Esophagus squamous epithelium (tissue), 5 donors: ENCODE measurements around the gene SLC41A3. TPM values are rescaled to one million over a fixed set of nuclear protein-coding genes. Genes with fewer than 3 reads are reported as not detected.

Source experiments
- DNase-seq: peaks from one replicate; lab custom pipeline; 2025; lab: John Stamatoyannopoulos, UW
- H3K27ac ChIP-seq, 4 donors: fragments of 200-600 bp; sonication (generic); one replicate each; pipeline ENCODE4 v1.5.1; 2016 to 2019; ENCODE audit warnings: mild to moderate bottlenecking in 1 of 4
- H3K27me3 ChIP-seq, 4 donors: fragments of 200-600 bp; sonication (generic); 1 replicate in 3 of 4; 2 replicates in 1 of 4; pipeline versions ENCODE4 v1.5.1 to v1.6.0; 2017 to 2021; ENCODE audit warnings: antibody characterized with exemption in 1 of 4
- H3K36me3 ChIP-seq, 3 donors: fragments of 200-600 bp; sonication (generic); one replicate each; pipeline ENCODE4 v1.5.1; 2016 to 2019
- H3K4me1 ChIP-seq, 3 donors: fragments of 200-600 bp; sonication (generic); one replicate each; pipeline ENCODE4 v1.5.1; 2017 to 2019
- H3K4me3 ChIP-seq, 4 donors: fragments of 200-600 bp; sonication (generic); 1 replicate in 3 of 4; 2 replicates in 1 of 4; pipeline ENCODE4 v1.5.1; 2016 to 2019; ENCODE audit warnings: mild to moderate bottlenecking in 2 of 4, moderate library complexity in 1 of 4
- H3K9me3 ChIP-seq, 3 donors: fragments of 200-600 bp; sonication (generic); one replicate each; pipeline ENCODE4 v1.5.1; 2016 to 2019
- POLR2A ChIP-seq, 4 donors: fragments of 450-650 bp; IDR thresholded peaks; one replicate each; pipeline ENCODE4 v1.6.1; 2017; ENCODE audit warnings: antibody characterized with exemption in 4 of 4, mild to moderate bottlenecking in 4 of 4, moderate library complexity in 3 of 4
- WGBS, 2 donors: methylation state at CpG; one replicate each; pipeline ENCODE4 v1.1.5; 2018; 5-methylcytosine and 5-hydroxymethylcytosine counted together
- intact Hi-C: fragments of 100-400 bp; cut with DNase I; formaldehyde crosslinking; loops from one replicate; pipeline ENCODE4 v1.15.0; 2022
- total RNA-seq, 4 donors: library from RNA; depleted of rRNA; stranded (reverse); fragments of >200 nt; gene quantifications; one replicate each; pipeline ENCODE4 v1.1.0, GENCODE V29; 2016
- TF ChIP-seq, protein P1 (sequence below), 6 experiments: fragments of 450-650 bp in 4 of 6; fragments of 200-600 bp in 2 of 6; sonication (generic) in 2 of 6; IDR thresholded peaks; one replicate each; pipeline ENCODE4 v1.5.1; 2016 to 2019; ENCODE audit warnings: antibody characterized with exemption in 6 of 6, mild to moderate bottlenecking in 4 of 6, moderate library complexity in 4 of 6
- donor health status: DM: yes; HTN: yes; CAD: no.

Gene SLC41A3
- total RNA-seq, 4 donors from 2014 or later: 17.7 to 46.5 (median 20.4) TPM

- intact Hi-C loops: no loop called here
- WGBS, 2 donors: 100% methylated on average over 2 to 3 of the region's 5 CpGs
Observed at GRCh38 chr3:126019683-126020082, 64.2 kb downstream of the SLC41A3 start.

GRCh38 chr3:126018995-126019394, 64.9 kb downstream of the SLC41A3 start:
- WGBS, 2 donors: 88 to 89% methylated on average over 7 of the region's 7 CpGs
- intact Hi-C loops: no loop called here
- H3K9me3 ChIP-seq: no peaks in the 10 kb centered on the region
- no peak overlapping the region for H3K27ac ChIP-seq
- H3K4me1 ChIP-seq: peaks cover 0 to 9% (median 6%) of the 10 kb centered on the region in 3 donors
- H3K36me3 ChIP-seq: peaks cover 0 to 57% (median 0%) of the 10 kb centered on the region in 3 donors
- no peak overlapping the region for H3K4me3 ChIP-seq
- TF ChIP-seq POLR2A (IDR thresholded peaks at IDR 0.05): no peak
- TF ChIP-seq, protein P1, sequence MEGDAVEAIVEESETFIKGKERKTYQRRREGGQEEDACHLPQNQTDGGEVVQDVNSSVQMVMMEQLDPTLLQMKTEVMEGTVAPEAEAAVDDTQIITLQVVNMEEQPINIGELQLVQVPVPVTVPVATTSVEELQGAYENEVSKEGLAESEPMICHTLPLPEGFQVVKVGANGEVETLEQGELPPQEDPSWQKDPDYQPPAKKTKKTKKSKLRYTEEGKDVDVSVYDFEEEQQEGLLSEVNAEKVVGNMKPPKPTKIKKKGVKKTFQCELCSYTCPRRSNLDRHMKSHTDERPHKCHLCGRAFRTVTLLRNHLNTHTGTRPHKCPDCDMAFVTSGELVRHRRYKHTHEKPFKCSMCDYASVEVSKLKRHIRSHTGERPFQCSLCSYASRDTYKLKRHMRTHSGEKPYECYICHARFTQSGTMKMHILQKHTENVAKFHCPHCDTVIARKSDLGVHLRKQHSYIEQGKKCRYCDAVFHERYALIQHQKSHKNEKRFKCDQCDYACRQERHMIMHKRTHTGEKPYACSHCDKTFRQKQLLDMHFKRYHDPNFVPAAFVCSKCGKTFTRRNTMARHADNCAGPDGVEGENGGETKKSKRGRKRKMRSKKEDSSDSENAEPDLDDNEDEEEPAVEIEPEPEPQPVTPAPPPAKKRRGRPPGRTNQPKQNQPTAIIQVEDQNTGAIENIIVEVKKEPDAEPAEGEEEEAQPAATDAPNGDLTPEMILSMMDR (IDR thresholded peaks at IDR 0.05): no peak
- DNase-seq: no peak
- H3K27me3 ChIP-seq: no peaks in the 10 kb centered on the region

More at GRCh38 chr3:126019683-126020082, 64.2 kb downstream of the SLC41A3 start:
- no peaks in the 10 kb centered on the region for H3K9me3 ChIP-seq
- no peak overlapping the region for H3K27ac ChIP-seq
- H3K36me3 ChIP-seq: peaks cover 0 to 57% (median 0%) of the 10 kb centered on the region in 3 donors
- peaks cover 0 to 2% (median 0%) of the 10 kb centered on the region in 3 donors for H3K4me1 ChIP-seq
- no peak for DNase-seq
- TF ChIP-seq, protein P1 (IDR thresholded peaks at IDR 0.05): no peak
- TF ChIP-seq POLR2A (IDR thresholded peaks at IDR 0.05): no peak
- H3K27me3 ChIP-seq: no peaks in the 10 kb centered on the region
- H3K4me3 ChIP-seq: no peak overlapping the region

GRCh38 chr3:126018545-126018944, 65.4 kb downstream of the SLC41A3 start:
- 42 to 45% methylated on average over 1 of the region's 1 CpG for WGBS, 2 donors
- Histone ChIP-seq H3K27ac (no peak overlapping the region), H3K36me3 (peaks cover 0 to 56% (median 0%) of the 10 kb centered on the region in 3 donors), H3K4me1 (peaks cover 0 to 11% (median 6%) of the 10 kb centered on the region in 3 donors), H3K4me3 (no peak overlapping the region), H3K9me3 (no peaks in the 10 kb centered on the region), H3K27me3 (no peaks in the 10 kb centered on the region)
- no peak for DNase-seq
- intact Hi-C loops: no loop called here
- TF ChIP-seq POLR2A (IDR thresholded peaks at IDR 0.05): no peak
- TF ChIP-seq, protein P1 (IDR thresholded peaks at IDR 0.05): no peak

DNA sequence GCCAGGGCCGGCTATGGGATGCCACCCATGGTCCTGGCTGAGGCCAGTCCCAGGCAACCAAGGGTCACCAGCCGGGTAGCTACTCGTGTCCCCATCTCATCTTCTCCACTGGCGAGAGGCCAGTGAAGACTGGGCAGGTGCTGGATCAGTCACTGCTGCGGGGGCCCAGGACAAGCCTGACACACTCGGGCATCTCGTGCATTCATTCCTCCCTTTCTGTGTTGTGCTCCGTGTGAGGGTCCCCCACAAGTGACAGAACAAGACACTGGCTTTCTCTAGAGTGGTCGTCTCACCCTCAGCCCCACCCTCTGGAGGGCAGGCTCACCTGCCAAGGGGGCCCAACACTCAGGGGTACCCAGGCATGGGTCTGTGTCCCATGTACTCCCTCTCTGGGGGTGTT, 66.6 kb downstream of the SLC41A3 start:
- TF ChIP-seq, protein P1 (IDR thresholded peaks at IDR 0.05): no peak
- no peak for TF ChIP-seq POLR2A (IDR thresholded peaks at IDR 0.05)
- 83 to 95% methylated on average over 1 to 8 of the region's 9 CpGs for WGBS, 2 donors
- Histone ChIP-seq H3K4me3 (no peak overlapping the region), H3K27me3 (no peaks in the 10 kb centered on the region), H3K4me1 (peaks cover 0 to 11% (median 6%) of the 10 kb centered on the region in 3 donors), H3K9me3 (no peaks in the 10 kb centered on the region), H3K27ac (no peak overlapping the region), H3K36me3 (peaks cover 0 to 56% (median 0%) of the 10 kb centered on the region in 3 donors)
- intact Hi-C loops: no loop called here
- DNase-seq: no peak

DNA sequence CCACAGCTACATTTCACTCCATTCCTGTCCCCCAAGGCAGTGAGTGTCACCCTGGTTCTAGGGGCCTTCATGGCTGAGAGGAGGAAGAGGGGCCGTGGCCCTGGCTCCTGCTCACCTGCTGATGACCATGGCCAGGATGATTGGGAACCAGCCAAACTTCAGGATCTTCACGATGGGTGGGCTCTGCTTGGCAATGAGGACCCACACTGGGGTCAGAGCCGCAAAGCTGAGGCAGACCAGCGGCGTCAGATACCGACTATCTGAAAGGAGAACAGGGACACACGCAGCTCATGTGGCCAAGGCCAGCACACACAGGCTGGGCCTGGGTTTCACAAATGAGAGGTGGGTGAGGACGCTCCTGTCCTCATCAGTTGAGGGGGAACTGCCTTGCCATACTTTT, 67.3 kb downstream of the SLC41A3 start:
- intact Hi-C loops: no loop called here
- 90 to 96% methylated on average over 2 to 4 of the region's 8 CpGs for WGBS, 2 donors
- peaks cover 0 to 60% (median 0%) of the 10 kb centered on the region in 3 donors for H3K36me3 ChIP-seq
- no peaks in the 10 kb centered on the region for H3K27me3 ChIP-seq
- peaks cover 0 to 11% (median 6%) of the 10 kb centered on the region in 3 donors for H3K4me1 ChIP-seq
- H3K4me3 ChIP-seq: no peak overlapping the region
- H3K27ac ChIP-seq: no peak overlapping the region
- TF ChIP-seq POLR2A (IDR thresholded peaks at IDR 0.05): no peak
- TF ChIP-seq, protein P1 (IDR thresholded peaks at IDR 0.05): no peak
- H3K9me3 ChIP-seq: no peaks in the 10 kb centered on the region
- DNase-seq: no peak
